ENCODE results near the gene GLCE.

GLCE gene

DNA sequence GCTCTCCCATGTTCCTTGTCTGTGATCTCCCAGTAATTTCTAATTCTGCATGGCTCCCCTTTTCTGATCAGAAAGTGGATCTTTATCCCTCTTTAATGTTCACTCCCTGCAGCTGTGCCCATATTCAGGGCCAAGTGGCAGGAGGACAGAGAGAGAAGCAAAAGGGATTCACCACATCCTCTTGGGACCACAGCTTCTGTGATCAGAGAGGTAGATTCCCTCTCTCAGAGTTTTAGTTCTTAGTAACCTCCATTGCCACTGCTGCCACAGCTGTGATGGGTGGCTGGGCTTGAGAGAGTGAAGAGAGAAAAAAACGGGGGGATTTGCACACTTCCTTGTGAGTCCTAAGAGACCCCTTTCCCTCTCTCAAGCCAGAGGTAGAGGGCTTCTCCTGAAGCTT lies 49.2 kb downstream of the GLCE start:
- no peak overlapping the region for H3K4me3 ChIP-seq (ENCODE audit: control insufficient read depth, low read depth, low read length)
- TF ChIP-seq, protein P1, sequence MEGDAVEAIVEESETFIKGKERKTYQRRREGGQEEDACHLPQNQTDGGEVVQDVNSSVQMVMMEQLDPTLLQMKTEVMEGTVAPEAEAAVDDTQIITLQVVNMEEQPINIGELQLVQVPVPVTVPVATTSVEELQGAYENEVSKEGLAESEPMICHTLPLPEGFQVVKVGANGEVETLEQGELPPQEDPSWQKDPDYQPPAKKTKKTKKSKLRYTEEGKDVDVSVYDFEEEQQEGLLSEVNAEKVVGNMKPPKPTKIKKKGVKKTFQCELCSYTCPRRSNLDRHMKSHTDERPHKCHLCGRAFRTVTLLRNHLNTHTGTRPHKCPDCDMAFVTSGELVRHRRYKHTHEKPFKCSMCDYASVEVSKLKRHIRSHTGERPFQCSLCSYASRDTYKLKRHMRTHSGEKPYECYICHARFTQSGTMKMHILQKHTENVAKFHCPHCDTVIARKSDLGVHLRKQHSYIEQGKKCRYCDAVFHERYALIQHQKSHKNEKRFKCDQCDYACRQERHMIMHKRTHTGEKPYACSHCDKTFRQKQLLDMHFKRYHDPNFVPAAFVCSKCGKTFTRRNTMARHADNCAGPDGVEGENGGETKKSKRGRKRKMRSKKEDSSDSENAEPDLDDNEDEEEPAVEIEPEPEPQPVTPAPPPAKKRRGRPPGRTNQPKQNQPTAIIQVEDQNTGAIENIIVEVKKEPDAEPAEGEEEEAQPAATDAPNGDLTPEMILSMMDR (IDR thresholded peaks at IDR 0.05; ENCODE audit: control insufficient read depth, insufficient read depth, low read depth, low read length, missing control alignments), result no peak
- DNase-seq (ENCODE audit: low read depth), result no peak

DNA sequence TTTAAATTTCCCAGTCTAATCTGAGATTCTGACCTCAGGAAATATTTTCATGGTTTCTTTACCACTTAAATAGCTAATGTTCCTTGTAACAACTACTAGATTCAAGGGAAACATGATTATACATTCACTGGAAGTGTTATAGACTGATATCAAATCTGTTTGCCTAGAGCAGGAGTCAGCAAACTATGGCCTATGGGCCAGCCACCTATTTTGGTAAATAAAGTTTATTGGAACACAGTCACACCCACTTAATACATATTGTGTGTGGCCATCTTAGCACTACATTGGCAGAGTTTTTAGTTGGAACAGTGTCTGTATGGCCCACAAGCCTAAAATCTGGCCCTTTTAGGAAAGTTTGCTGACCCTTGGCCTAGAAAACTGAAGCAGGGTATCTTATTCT lies 50.1 kb downstream of the GLCE start:
- DNase-seq (ENCODE audit: low read depth), result no peak
- TF ChIP-seq, protein P1 (IDR thresholded peaks at IDR 0.05; ENCODE audit: control insufficient read depth, insufficient read depth, low read depth, low read length, missing control alignments), result no peak
- H3K4me3 ChIP-seq (ENCODE audit: control insufficient read depth, low read depth, low read length), result no peak overlapping the region

DNA sequence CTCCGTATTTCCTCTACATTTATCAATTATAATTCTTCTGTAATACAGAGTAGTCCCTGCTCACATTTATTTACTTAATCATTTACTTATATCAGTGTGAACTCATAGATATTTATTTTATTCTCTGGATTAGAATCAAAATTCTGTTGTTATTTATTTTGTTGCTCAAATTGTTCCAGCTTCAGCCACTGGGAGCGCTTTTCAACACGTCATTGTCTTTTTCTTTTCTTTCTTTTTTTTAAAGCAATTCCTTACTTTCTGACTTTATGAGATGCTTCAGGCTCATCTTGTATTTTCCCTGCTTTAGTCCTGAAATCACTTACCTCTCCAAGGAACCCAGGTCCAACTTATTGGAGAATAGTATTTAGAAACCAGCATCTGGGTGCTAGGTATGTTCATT lies 53.4 kb downstream of the GLCE start:
- TF ChIP-seq, protein P1 (IDR thresholded peaks at IDR 0.05; ENCODE audit: control insufficient read depth, insufficient read depth, low read depth, low read length, missing control alignments), result no peak
- no peak for DNase-seq (ENCODE audit: low read depth)
- no peak overlapping the region for H3K4me3 ChIP-seq (ENCODE audit: control insufficient read depth, low read depth, low read length)

DNA sequence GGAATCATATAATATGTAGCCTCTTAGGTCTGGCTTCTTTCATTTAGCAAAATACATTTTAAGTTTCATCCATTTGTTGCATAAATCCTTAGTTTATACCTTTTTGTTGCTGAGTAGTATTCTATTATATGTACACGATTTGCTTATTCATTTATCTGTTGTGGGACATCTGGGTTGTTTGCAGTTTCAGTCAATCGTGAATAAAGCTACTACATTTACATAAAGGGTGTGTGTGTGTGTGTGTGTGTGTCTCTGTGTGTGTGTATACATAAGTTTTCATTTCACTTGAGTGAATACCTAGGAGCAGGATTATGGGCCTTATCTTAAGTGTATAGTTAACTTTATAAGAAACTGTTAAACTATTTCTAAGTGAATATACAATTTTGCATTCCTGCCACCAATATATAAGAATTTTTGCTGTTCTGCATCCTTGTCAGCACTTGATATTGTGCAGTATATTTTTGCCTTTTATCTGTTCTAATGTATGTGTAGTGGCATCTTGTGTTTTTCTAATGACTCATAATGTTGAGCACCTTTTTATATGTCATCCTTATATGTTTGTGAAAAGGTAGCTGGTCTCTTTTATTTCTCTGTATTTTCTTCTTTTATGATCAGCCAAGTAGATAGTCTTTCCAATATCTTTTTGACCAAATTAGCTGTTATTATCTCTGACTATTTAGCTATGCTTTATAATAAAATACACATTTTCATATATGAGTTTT lies 55.0 kb downstream of the GLCE start:
- no peak for DNase-seq (ENCODE audit: low read depth)
- no peak overlapping the region for H3K4me3 ChIP-seq (ENCODE audit: control insufficient read depth, low read depth, low read length)
- TF ChIP-seq, protein P1 (IDR thresholded peaks at IDR 0.05; ENCODE audit: control insufficient read depth, insufficient read depth, low read depth, low read length, missing control alignments), result no peak

DNA sequence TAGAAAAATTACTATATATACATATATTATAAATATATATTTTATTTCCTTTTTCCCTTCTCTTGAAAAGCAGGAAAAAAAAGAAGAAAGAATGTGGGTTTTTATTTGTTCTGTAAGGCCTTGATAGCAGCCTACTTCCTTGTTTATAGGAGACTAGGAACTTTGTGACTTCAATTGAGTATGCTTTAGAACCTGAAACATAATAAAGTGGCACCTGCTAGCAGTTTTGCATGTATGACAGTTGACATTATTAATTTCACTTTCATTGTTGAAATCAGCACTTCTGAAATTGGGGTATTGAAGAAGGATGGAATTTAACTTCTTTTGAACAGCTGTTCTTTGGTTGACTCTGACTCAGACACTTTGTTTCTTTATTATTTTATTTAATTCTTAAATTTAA lies 56.9 kb downstream of the GLCE start:
- TF ChIP-seq, protein P1 (IDR thresholded peaks at IDR 0.05; ENCODE audit: control insufficient read depth, insufficient read depth, low read depth, low read length, missing control alignments), result no peak
- DNase-seq (ENCODE audit: low read depth), result no peak
- H3K4me3 ChIP-seq (ENCODE audit: control insufficient read depth, low read depth, low read length), result no peak overlapping the region

DNA sequence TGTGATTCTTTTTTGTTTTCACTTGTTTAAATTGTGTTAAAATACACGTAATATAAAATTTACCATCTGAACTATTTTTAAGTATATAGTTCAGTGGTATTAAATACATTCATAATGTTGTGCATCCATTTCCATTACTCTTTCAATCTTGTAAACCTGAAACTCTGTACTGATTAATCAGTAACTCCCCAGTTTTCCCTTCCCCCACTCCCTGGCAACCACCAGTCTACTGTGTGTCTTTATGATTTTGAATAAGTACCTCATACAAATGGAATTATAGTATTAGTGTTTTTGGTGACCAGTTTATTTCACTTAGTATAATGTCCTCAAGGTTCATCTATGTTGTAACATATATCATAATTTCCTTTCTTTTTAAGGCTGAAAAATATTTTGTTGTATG lies 59.3 kb downstream of the GLCE start:
- TF ChIP-seq, protein P1 (IDR thresholded peaks at IDR 0.05; ENCODE audit: control insufficient read depth, insufficient read depth, low read depth, low read length, missing control alignments), result no peak
- H3K4me3 ChIP-seq (ENCODE audit: control insufficient read depth, low read depth, low read length), result no peak overlapping the region
- no peak for DNase-seq (ENCODE audit: low read depth)

All from AG09309 (cell line).